SU-DHL-6 (cell line): ENCODE results near the gene PIK3CD.

Experiments used
- CTCF ChIP-seq: fragments of 200-600 bp; sonication (generic); IDR thresholded peaks from one replicate; pipeline ENCODE4 v1.5.1; 2017; ENCODE audit warnings: antibody characterized with exemption, mild to moderate bottlenecking, low read length, moderate library complexity; ENCODE audit not compliant: insufficient read depth, poor library complexity, severe bottlenecking
- EZH2phosphoT487 ChIP-seq: fragments of 200-600 bp; sonication (generic), shearing (Covaris generic); conservative IDR thresholded peaks from 2 replicates; pipeline ENCODE4 v1.6.1; 2018; ENCODE audit warnings: mild to moderate bottlenecking, antibody characterized with exemption, low read length, moderate library complexity, mixed read lengths

- TF ChIP-seq CTCF (no peak), EZH2phosphoT487 (no peak)
Observed at GRCh38 chr1:9646037-9646436, 5.5 kb upstream of the PIK3CD start.
